Right hindlimb (tissue), 1 donor: Measurements from ENCODE around the gene RNF126.

Experiments
- DNase-seq: peaks from one replicate; pipeline ENCODE4 v3.0.0-alpha.2; 2018

RNF126 gene

GRCh38 chr19:662207-662961, 630 bp downstream of the RNF126 start:
- DNase-seq = no peak

DNA sequence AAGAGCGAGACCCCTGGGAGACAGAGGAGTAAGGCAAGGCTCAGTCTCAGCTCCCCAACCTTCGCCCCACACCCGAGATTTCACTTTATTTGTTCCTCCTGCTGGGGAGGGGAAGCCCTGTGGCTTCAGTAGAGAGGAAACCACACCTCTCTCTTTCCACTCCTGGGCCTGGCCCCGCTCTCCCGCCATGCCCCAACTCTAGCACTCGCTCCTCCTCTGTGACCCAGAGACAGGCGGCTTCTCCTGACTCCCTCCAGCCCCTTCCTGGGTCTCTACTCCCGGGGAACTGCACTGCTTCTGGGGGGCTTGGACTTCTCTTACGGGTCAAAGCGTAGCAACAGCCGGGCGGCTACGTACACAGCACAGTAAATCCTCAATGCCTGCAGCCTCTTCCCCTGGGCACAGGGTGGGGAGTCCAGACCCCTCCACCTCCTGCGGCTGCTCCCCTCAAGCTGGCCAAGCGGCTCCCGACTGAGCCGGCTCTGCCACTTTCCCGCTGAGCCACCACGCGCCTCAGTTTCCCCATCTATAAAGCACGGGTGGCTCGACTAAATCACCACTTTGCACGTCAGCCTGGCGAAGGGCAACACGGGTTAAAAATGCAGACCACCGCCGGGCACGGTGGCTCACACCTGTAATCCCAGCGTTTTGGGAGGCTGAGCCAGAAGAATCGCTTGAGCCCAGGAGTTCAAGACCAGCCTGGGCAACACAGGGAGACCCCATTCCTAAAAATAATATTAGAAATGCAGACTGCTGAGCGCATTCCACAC, 1.4 kb downstream of the RNF126 start:
- no peak for DNase-seq

GRCh38 chr19:660793-661426, 2.1 kb downstream of the RNF126 start:
- no peak for DNase-seq

DNA sequence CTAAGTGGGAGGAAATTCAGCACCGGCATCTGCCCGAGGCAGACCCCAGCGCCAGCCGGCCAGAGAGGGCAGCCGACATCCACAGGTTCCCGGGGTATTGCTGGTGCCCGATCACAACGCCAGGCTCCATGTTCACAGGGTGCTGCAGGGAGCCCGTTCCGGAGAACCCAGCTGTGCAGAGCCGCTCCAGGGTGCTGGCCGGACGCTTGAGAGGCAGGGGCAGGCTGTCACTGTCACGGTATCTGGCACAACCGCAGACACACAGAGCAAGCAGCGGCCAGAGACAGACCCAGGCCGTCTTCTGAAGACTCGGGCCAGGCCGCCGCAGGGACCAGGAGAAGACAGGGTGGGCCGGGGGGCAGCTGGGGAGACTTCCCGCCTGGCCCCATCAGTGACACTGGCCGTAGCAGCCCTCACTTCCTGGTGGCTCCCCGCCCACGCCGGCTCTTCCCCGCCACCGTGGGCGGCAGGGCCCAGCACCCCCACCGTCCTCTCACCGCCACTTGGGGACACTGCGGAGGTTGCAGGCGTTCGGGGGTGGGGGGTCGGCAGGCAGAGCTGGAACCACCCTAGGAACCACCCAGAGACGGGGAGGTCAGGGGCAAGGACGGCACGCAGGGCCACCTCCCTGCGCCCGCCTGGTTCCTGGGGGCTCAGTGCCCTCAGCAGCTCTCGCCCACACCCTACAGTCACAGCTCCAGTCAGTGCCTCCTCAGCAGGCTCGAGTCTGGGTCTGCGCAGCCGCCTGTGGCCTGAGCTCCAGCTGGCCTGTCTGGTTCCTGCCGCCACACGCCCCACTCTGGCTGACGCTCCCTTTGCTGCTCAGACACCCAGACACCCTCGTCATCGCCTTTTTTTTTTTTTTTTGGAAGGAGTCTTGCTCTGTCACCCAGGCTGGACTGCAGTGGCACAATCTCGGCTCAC, 3.8 kb downstream of the RNF126 start:
- no peak for DNase-seq

- no peak for DNase-seq
Observed at GRCh38 chr19:658059-658839, 4.8 kb downstream of the RNF126 start.

- no peak for DNase-seq
Observed at GRCh38 chr19:657611-658010, 5.4 kb downstream of the RNF126 start.

- DNase-seq = no peak
Observed at GRCh38 chr19:656751-657559, 6.1 kb downstream of the RNF126 start.

DNA sequence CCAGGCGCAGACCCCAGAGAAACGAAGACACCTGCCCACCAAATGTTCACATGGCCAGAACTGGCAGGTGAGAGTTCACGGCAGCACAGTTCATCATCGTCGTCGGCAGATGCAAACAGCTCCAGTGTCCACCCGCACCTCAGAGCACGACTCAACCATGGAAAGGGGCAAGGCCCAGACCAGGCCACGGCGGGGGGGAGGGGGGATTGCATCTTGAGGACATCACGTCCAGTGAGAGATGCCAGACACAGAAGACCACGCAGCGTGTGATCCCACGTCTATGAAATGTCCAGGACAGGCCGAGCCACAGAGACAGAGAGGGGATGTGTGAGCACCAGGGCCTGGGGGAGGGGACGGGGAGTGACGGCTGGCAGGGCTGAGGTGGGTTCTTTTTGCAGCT, 7.3 kb downstream of the RNF126 start:
- no peak for DNase-seq

DNA sequence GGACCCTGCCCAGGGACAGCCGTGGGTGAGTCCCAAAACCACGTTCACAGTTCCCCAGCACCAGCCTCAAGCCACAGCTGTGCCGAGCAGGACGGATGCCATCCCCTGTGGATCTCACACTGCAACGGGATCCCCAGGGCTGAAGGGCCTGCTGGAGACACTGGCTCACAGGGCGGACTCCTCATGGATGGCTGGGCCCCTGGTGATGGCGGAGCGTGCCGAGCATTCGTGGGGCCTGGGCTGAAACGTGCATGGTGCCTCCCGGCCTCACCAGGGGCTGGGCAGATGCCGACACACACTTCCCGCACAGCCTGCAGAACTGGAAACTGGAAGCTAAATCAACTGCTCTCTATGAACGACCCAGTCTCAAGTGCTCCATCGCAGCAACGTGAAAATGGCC, 9.6 kb downstream of the RNF126 start:
- DNase-seq = peak; percentile 20

DNA sequence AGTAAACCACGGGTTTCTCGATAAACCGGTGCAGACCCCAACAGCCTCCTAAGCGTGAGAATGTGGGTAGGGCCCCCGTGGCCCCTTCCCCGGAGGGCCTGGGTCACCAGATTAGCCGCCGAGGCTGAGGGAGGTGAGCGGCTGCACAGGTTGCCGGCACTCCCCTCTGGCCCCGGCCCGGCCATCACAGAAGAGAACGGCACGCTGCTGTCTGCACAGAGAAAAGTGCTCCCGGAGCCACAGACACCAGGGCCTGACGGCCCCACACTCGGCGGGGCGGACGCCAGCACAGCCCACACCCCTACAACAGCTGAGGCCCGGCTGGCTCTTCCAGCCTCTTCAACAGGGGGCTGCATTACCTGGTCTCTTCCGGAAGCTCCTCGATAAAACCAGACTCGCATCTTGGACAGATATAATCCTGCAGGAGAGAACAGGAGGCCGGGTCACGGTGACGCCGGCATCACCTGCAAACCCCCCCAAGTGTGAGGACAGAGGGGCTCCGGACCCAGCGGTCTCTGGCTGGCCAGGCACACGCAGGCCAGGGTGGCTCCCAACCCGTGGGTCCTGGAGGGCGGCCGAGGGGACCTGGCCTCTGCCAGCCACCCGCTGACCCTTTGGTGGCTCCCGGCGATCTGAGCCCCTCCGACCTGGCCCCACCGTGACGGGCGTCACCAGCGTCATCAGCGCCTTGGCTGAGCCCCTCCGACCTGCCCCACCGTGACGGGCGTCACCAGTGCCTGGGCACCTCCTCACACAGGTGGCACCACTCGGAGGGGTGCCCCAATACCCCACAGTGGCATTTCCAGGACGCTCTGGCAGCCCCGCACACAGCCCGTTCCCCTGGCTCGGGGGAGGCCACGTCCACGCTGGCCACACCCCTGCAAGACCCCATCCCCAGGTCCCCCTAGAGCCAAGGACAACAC, 10.3 kb downstream of the RNF126 start:
- peak; percentile 20 for DNase-seq

DNA sequence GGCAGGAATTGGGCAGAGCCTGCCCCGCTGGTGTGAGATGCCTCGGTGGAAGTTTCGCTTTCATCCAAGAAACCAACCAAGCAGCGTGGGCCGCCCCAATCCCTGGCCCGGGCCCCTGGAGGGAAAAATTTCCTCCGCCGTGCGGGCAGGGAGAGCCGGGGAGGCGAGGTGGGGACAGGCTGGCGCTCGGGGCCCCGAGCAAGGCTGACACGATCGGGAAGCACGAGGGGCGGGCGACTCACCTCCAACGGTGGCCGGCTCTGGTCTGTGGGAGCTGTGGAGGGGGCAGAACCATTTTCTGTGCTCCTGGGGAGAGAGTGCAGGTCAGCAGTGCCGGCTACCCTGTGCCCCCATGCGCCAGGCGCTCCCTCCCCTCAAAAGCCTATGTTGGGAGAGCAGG, 11.0 kb downstream of the RNF126 start:
- DNase-seq = peak; percentile 20

- DNase-seq = peak; percentile 16
Observed at GRCh38 chr19:651114-651818, 11.7 kb downstream of the RNF126 start.

GRCh38 chr19:650121-650520, 12.9 kb downstream of the RNF126 start:
- peak; percentile 13 for DNase-seq

DNA sequence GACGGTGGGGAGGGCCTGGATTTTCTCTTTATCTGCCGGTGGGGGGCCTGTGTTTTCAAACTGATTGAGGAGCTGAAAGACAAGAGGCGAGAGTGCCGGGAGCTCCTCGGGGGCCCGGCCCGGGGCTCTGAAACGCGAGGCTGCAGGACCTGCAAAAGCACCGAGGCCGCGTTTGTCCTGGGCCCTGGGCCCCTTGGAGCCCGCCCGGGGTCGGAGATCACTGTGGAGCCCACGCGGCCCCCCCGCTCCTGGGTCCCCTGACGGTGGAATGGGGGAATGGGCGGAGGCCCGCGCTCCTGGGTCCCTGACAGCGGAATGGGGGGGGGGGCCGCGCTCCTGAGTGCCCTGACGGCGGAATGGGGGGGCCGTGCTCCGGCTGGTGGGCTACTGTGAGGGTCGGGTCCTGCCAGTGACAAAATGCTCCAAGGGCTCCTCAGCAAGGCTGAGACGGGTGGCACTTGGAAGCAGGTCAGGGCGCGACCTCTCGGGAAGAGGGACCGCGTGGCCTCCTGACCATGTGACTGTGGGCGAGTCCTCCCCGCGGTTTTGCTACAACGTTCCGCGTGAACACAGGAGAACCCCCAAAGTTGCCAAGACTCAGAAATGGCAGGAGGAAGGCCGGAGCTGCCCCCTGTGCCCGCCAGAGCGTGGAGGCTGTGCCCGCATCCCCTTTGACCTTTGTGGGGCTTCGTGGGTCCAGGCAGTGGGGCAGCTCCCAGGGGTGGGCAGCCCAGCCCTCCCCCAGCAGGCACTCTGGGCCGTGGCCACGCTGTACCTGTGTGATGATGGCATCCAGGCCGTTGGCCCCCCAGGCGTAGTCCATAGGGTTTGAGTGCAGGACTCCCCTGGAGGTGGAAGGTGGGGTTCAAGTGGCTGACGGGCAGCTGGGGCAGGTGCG, 13.9 kb downstream of the RNF126 start:
- peak; percentile 13 for DNase-seq

DNA sequence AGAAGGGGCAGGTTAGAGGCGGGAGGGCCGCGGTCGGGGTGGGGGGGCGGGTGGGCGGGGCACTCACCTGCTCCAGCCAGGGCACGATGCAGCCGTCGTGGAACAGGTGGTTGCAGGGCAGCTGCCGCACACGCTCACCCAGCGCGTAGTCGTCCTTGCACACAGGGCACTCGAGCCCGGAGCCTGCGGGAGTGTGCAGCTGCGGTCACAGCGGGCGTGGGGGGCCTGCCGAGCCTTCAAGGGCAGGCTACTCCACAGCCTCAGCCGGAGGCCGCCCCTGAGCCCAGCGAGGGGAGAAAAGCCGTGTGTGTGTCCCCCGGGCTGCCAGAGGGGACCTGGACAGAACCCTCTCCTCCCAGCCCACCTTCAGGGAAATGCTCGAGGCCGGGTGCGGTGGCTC, 14.7 kb downstream of the RNF126 start:
- DNase-seq = peak; percentile 25

GRCh38 chr19:647566-648284, 15.3 kb downstream of the RNF126 start:
- DNase-seq = no peak

DNA sequence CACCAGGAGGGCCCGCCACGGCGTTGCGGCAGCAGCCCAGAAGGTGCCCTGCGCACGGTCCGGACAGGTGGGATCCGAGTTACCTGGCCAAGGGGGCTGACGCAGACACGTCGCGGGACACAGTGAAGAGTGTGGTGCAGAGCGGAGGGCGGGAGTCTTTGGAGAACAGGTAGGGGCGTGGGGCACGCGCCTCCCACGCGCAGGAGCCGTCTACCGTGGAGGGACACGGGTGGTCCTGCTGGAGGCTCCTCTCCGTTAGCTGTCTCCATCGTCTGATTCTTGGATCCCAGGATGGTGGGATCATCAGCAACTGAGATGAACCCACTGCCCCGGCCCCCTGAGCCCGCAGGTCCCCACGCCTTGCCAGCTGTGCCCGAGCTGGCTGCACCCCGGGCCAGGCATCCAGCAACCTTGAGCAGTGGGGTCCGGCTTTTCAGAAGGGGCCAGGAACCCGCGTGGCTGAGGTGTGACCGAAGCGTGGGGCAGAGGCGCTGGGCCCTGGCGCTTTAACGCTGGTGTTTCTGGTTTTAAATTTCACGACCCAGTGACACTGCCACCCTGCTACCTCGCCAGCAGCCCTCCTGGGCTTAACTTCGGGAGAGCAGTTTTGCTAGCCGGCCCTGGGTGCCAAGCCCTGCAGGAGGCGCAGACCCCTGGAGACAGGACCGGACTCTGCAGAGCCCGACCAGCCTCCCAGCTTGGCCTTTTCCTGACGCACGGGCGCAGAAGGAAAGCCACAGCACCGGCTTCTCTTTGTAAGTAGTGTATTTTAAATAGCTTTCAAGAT, 16.0 kb downstream of the RNF126 start:
- no peak for DNase-seq
